ENCODE measurements around the gene AEBP1. TPM values are rescaled to one million over a fixed set of nuclear protein-coding genes. Genes with fewer than 3 reads are reported as not detected.
A peak's percentile ranks its signal among the peaks of the same experiment; 100 is the strongest.

Gene AEBP1
- total RNA-seq, 4 donors from 2014 or later: 38.9 to 151 (median 57.6) TPM

DNA sequence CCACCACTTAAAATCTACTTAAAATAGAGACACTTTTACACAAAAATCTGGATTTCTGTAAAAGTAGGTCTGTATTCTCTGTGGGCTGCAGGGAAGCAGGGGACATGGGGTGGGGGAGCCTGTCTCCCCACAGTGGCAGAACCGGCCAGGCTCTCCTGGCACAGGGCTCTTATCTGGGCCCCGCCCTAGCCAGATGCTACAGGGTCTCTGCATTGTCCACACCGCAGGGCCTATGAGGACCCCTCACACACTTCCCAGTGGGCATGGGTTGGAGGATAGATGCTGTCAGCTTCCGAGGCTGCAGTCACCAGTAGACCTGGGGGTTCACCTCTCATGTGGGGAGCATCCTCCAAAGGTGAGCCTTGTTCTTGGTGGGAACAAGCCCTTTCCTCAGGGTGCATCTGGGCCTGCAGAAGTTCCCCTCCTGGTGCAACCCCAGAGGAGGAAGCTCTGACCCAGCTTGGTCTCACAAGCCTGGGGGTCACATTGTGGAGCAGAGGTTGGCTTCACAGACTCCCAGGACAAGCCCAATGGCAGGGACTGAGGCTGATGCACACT, 52.4 kb downstream of the AEBP1 start:
- Histone ChIP-seq H3K4me3 (replicated peaks in 1 of 3) (no peak overlapping the region), H3K9me3 (no peaks in the 10 kb centered on the region), H3K4me1 (peaks cover 8 to 25% of the 10 kb centered on the region in 2 donors), H3K27me3 (no peaks in the 10 kb centered on the region), H3K27ac (no peak overlapping the region), H3K36me3 (no peaks in the 10 kb centered on the region)
- WGBS, 2 donors: 80 to 86% methylated on average over 4 of the region's 4 CpGs
- no peak for TF ChIP-seq POLR2A (IDR thresholded peaks at IDR 0.05)
- TF ChIP-seq, protein P1, sequence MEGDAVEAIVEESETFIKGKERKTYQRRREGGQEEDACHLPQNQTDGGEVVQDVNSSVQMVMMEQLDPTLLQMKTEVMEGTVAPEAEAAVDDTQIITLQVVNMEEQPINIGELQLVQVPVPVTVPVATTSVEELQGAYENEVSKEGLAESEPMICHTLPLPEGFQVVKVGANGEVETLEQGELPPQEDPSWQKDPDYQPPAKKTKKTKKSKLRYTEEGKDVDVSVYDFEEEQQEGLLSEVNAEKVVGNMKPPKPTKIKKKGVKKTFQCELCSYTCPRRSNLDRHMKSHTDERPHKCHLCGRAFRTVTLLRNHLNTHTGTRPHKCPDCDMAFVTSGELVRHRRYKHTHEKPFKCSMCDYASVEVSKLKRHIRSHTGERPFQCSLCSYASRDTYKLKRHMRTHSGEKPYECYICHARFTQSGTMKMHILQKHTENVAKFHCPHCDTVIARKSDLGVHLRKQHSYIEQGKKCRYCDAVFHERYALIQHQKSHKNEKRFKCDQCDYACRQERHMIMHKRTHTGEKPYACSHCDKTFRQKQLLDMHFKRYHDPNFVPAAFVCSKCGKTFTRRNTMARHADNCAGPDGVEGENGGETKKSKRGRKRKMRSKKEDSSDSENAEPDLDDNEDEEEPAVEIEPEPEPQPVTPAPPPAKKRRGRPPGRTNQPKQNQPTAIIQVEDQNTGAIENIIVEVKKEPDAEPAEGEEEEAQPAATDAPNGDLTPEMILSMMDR (IDR thresholded peaks at IDR 0.05): no peak
- no peak for DNase-seq
- intact Hi-C loops (cut with DNase I): no loop called here

GRCh38 chr7:44157116-44158080, 53.3 kb downstream of the AEBP1 start:
- intact Hi-C loops (cut with DNase I): no loop called here
- no peaks in the 10 kb centered on the region for H3K36me3 ChIP-seq
- no peak overlapping the region for H3K4me3 ChIP-seq (replicated peaks in 1 of 3)
- DNase-seq: no peak
- H3K27me3 ChIP-seq: no peaks in the 10 kb centered on the region
- TF ChIP-seq, protein P1 (IDR thresholded peaks at IDR 0.05): no peak
- TF ChIP-seq POLR2A (IDR thresholded peaks at IDR 0.05): no peak
- H3K4me1 ChIP-seq: peaks cover 8 to 25% of the 10 kb centered on the region in 2 donors
- no peak overlapping the region for H3K27ac ChIP-seq
- no peaks in the 10 kb centered on the region for H3K9me3 ChIP-seq
- WGBS, 2 donors: 87 to 88% methylated on average over 13 to 15 of the region's 15 CpGs

DNA sequence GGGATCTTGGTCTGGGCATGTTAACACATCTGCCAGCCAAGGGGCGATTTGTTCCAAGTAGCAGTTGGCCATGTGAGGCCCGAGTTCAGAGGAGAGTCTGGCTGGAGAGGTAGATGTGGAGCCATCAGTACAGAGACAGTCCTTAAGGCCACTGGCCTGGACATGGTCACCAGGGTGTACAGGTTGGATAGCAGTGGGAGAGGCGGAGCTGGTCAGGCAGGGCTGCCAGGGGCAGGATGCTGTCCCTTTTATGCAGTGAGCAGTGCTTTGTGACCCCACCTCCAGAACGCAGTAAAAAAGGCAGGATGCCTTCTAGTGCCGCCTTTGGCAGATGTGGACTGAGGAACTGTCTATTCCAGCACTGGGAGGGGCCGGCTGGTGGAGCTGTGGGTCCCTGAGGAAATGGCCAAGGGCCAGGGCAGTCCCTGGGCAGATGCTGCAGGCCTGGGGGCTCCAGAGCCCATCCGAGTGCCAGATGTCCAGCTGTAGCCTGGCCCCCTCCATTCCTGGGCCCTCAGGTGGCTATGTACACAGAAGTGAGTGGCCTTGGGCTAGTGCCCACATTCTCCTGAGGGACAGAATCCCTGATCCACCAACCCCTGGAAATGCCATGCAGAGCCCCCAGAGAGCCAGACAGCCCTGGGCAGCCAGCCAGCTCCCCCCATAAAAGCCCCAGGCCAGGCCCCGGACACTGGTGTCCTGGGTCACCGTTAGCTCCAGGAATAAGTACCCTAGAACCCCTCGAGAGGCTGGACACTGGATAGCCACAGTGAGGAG, 54.1 kb downstream of the AEBP1 start:
- Histone ChIP-seq H3K36me3 (no peaks in the 10 kb centered on the region), H3K4me3 (replicated peaks in 1 of 3) (no peak overlapping the region), H3K9me3 (no peaks in the 10 kb centered on the region), H3K27me3 (no peaks in the 10 kb centered on the region), H3K27ac (peak overlapping the region in 1 of 3 donors; percentile 24), H3K4me1 (peaks cover 8 to 29% of the 10 kb centered on the region in 2 donors)
- intact Hi-C loops (cut with DNase I): no loop called here
- 76 to 84% methylated on average over 2 to 10 of the region's 10 CpGs for WGBS, 2 donors
- no peak for DNase-seq
- TF ChIP-seq POLR2A (IDR thresholded peaks at IDR 0.05): no peak
- TF ChIP-seq, protein P1 (IDR thresholded peaks at IDR 0.05): no peak

GRCh38 chr7:44158873-44159631, 54.9 kb downstream of the AEBP1 start:
- TF ChIP-seq POLR2A (IDR thresholded peaks at IDR 0.05): no peak
- TF ChIP-seq, protein P1 (IDR thresholded peaks at IDR 0.05): no peak
- WGBS, 2 donors: 90 to 96% methylated on average over 4 to 8 of the region's 12 CpGs
- no peak for DNase-seq

More at GRCh38 chr7:44158873-44159631, 54.9 kb downstream of the AEBP1 start:
- intact Hi-C loops (cut with DNase I): no loop called here
- H3K4me1 ChIP-seq: peaks cover 8 to 31% of the 10 kb centered on the region in 2 donors
- no peaks in the 10 kb centered on the region for H3K27me3 ChIP-seq
- peak overlapping the region; percentile 6 to 35 (median 31) for H3K27ac ChIP-seq
- H3K9me3 ChIP-seq: no peaks in the 10 kb centered on the region
- H3K36me3 ChIP-seq: no peaks in the 10 kb centered on the region
- no peak overlapping the region for H3K4me3 ChIP-seq (replicated peaks in 1 of 3)
